ENCODE data around the gene CR1. TPM values are rescaled to one million over a fixed set of nuclear protein-coding genes. Genes with fewer than 3 reads are reported as not detected.
A peak's percentile ranks its signal among the peaks of the same experiment; 100 is the strongest.
"Not testable (repeated sequence)": the region's sequence is repeated elsewhere in the genome, so short reads cannot be mapped to it uniquely, and the experiment has no call there.

The CR1 gene
- total RNA-seq, 1 experiment from 2014 or later, result 0.26 TPM

- peak; percentile 35 for DNase-seq
- Histone ChIP-seq H3K4me3 (no peak overlapping the region), H3K9me3 (no peaks in the 10 kb centered on the region), H3K36me3 (no peaks in the 10 kb centered on the region), H3K27me3 (no peaks in the 10 kb centered on the region)
Observed at GRCh38 chr1:207619871-207620542, 124.0 kb downstream of the CR1 start.

GRCh38 chr1:207620543-207620893, 124.6 kb downstream of the CR1 start:
- DNase-seq, result no peak
- Histone ChIP-seq H3K4me3 (no peak overlapping the region), H3K9me3 (no peaks in the 10 kb centered on the region), H3K36me3 (no peaks in the 10 kb centered on the region), H3K27me3 (no peaks in the 10 kb centered on the region)

- DNase-seq, H3K4me3 ChIP-seq, H3K27me3 ChIP-seq, H3K36me3 ChIP-seq, H3K9me3 ChIP-seq: not testable (repeated sequence)
Observed at GRCh38 chr1:207625504-207626071, 129.6 kb downstream of the CR1 start.

- H3K36me3 ChIP-seq, result no peaks in the 10 kb centered on the region
- no peak for DNase-seq
Observed at GRCh38 chr1:207626972-207627337, 131.0 kb downstream of the CR1 start.

GRCh38 chr1:207627496-207627895, 131.5 kb downstream of the CR1 start:
- H3K9me3 ChIP-seq, result no peaks in the 10 kb centered on the region
- H3K27me3 ChIP-seq, result no peaks in the 10 kb centered on the region
- H3K36me3 ChIP-seq, result no peaks in the 10 kb centered on the region
- H3K4me3 ChIP-seq, result no peak overlapping the region
- no peak for DNase-seq

More at GRCh38 chr1:207626972-207627337, 131.0 kb downstream of the CR1 start:
- Histone ChIP-seq H3K27me3 (no peaks in the 10 kb centered on the region), H3K9me3 (no peaks in the 10 kb centered on the region), H3K4me3 (no peak overlapping the region)

- no peaks in the 10 kb centered on the region for H3K27me3 ChIP-seq
Observed at GRCh38 chr1:207628776-207629175, 132.8 kb downstream of the CR1 start.

GRCh38 chr1:207631137-207631536, 135.2 kb downstream of the CR1 start:
- DNase-seq, result no peak

More at GRCh38 chr1:207628776-207629175, 132.8 kb downstream of the CR1 start:
- no peak for DNase-seq
- Histone ChIP-seq H3K9me3 (no peaks in the 10 kb centered on the region), H3K4me3 (no peak overlapping the region), H3K36me3 (no peaks in the 10 kb centered on the region)

GRCh38 chr1:207633226-207633625, 137.3 kb downstream of the CR1 start:
- Histone ChIP-seq H3K4me3 (no peak overlapping the region), H3K9me3 (no peaks in the 10 kb centered on the region), H3K36me3 (no peaks in the 10 kb centered on the region), H3K27me3 (no peaks in the 10 kb centered on the region)
- DNase-seq, result no peak

More at GRCh38 chr1:207631137-207631536, 135.2 kb downstream of the CR1 start:
- Histone ChIP-seq H3K27me3 (no peaks in the 10 kb centered on the region), H3K9me3 (no peaks in the 10 kb centered on the region), H3K4me3 (no peak overlapping the region), H3K36me3 (no peaks in the 10 kb centered on the region)

GRCh38 chr1:207633699-207634289, 137.8 kb downstream of the CR1 start:
- not testable (repeated sequence) for H3K9me3 ChIP-seq, H3K4me3 ChIP-seq, DNase-seq, H3K27me3 ChIP-seq, H3K36me3 ChIP-seq

- DNase-seq, H3K4me3 ChIP-seq, H3K27me3 ChIP-seq, H3K9me3 ChIP-seq, H3K36me3 ChIP-seq: not testable (repeated sequence)
Observed at GRCh38 chr1:207634293-207634692, 138.3 kb downstream of the CR1 start.

- not testable (repeated sequence) for H3K9me3 ChIP-seq, H3K4me3 ChIP-seq, DNase-seq, H3K27me3 ChIP-seq, H3K36me3 ChIP-seq
Observed at GRCh38 chr1:207635569-207636186, 139.7 kb downstream of the CR1 start.

GRCh38 chr1:207638487-207639145, 142.7 kb downstream of the CR1 start:
- not testable (repeated sequence) for H3K27me3 ChIP-seq, DNase-seq, H3K9me3 ChIP-seq, H3K36me3 ChIP-seq, H3K4me3 ChIP-seq

GRCh38 chr1:207639362-207639761, 143.4 kb downstream of the CR1 start:
- not testable (repeated sequence) for H3K36me3 ChIP-seq, H3K27me3 ChIP-seq, H3K4me3 ChIP-seq, H3K9me3 ChIP-seq, DNase-seq

- Histone ChIP-seq H3K9me3 (no peaks in the 10 kb centered on the region), H3K36me3 (no peaks in the 10 kb centered on the region), H3K4me3 (peak overlapping the region; percentile 54), H3K27me3 (peaks cover 3% of the 10 kb centered on the region; the same call in 1 of the 2 replicates)
- DNase-seq, result no peak
Observed at GRCh38 chr1:207644166-207644851, 148.4 kb downstream of the CR1 start.

GRCh38 chr1:207644852-207645634, 149.1 kb downstream of the CR1 start, which contains the start of gene CR1L:
Gene CR1L (plus strand): TSS chr1:207645133. CDS start chr1:207645234, 101 bp downstream.
- Histone ChIP-seq H3K36me3 (no peaks in the 10 kb centered on the region), H3K27me3 (no peaks in the 10 kb centered on the region; the same call in 1 of the 2 replicates), H3K9me3 (no peaks in the 10 kb centered on the region), H3K4me3 (peak within 1 kb of the TSS; percentile 54)
- DNase-seq, result peak; percentile 84

GRCh38 chr1:207645635-207646081, 149.7 kb downstream of the CR1 start:
- H3K9me3 ChIP-seq, result no peaks in the 10 kb centered on the region
- H3K36me3 ChIP-seq, result no peaks in the 10 kb centered on the region
- no peak overlapping the region; the same call in 1 of the 2 replicates for H3K4me3 ChIP-seq
- no peak for DNase-seq
- H3K27me3 ChIP-seq, result no peaks in the 10 kb centered on the region; the same call in 1 of the 2 replicates
